CD14-positive monocyte (primary cell): ENCODE measurements around the gene NTRK3. TPM values are rescaled to one million over a fixed set of nuclear protein-coding genes. Genes with fewer than 3 reads are reported as not detected.

ENCODE experiments used
- DNase-seq, 3 donors: peaks; one replicate each; pipeline ENCODE4 v3.0.0-alpha.2; 2011 to 2022
- H2AFZ ChIP-seq: 2 replicates; pipeline ENCODE4 v1.6.0; 2012; ENCODE audit warnings: mild to moderate bottlenecking, low read depth, low read length, inconsistent platforms; ENCODE audit not compliant: insufficient read depth, poor library complexity, severe bottlenecking
- H3K27ac ChIP-seq, 2 donors: 1 replicate in 1 of 2; 2 replicates in 1 of 2; pipeline ENCODE4 v1.5.1; 2012 to 2013; ENCODE audit warnings: low read length in 2 of 2, control low read depth in 1 of 2, inconsistent platforms in 1 of 2, low read depth in 1 of 2, mild to moderate bottlenecking in 1 of 2
- H3K27me3 ChIP-seq, 2 donors: one replicate each; pipeline versions ENCODE4 v1.6.0 to v1.6.1; 2011 to 2013; ENCODE audit warnings: low read length in 2 of 2; ENCODE audit not compliant: control insufficient read depth in 2 of 2, insufficient read depth in 2 of 2
- H3K36me3 ChIP-seq, 2 donors: replicated peaks in 1 of 2; 1 replicate in 1 of 2; 2 replicates in 1 of 2; pipeline versions ENCODE4 v1.5.1 to v1.6.1; 2012 to 2013; ENCODE audit warnings: low read length in 2 of 2, control low read depth in 1 of 2, inconsistent platforms in 1 of 2, mild to moderate bottlenecking in 1 of 2; ENCODE audit not compliant: insufficient read depth in 2 of 2, control insufficient read depth in 1 of 2
- H3K4me1 ChIP-seq, 2 donors: 1 replicate in 1 of 2; 2 replicates in 1 of 2; pipeline versions ENCODE4 v1.5.1 to v1.6.1; 2012 to 2013; ENCODE audit warnings: low read length in 2 of 2, control low read depth in 1 of 2, inconsistent platforms in 1 of 2, mild to moderate bottlenecking in 1 of 2, moderate library complexity in 1 of 2; ENCODE audit not compliant: insufficient read depth in 2 of 2, control insufficient read depth in 1 of 2
- H3K4me2 ChIP-seq: replicated peaks from 2 replicates; pipeline ENCODE3; 2012; ENCODE audit warnings: low read length, moderate library complexity, mild to moderate bottlenecking; ENCODE audit not compliant: poor library complexity, severe bottlenecking; ENCODE audit errors: extremely low read depth
- H3K4me3 ChIP-seq, 3 experiments: fragments of 200-600 bp in 1 of 3; sonication (generic) in 1 of 3; replicated peaks in 1 of 3; 1 replicate in 2 of 3; 2 replicates in 1 of 3; pipeline ENCODE4 v1.5.1; 2011 to 2013; ENCODE audit warnings: low read length in 3 of 3, mild to moderate bottlenecking in 3 of 3, control low read depth in 2 of 3, low read depth in 2 of 3, inconsistent platforms in 1 of 3, moderate library complexity in 1 of 3
- H3K79me2 ChIP-seq: 2 replicates; pipeline ENCODE4 v1.6.0; 2012; ENCODE audit warnings: mild to moderate bottlenecking, control low read depth, inconsistent platforms, low read length, moderate library complexity; ENCODE audit not compliant: insufficient read depth
- H3K9ac ChIP-seq: 2 replicates; pipeline ENCODE4 v1.6.0; 2017; ENCODE audit warnings: low read length, mild to moderate bottlenecking; ENCODE audit not compliant: insufficient read depth, poor library complexity, severe bottlenecking
- H3K9me3 ChIP-seq, 2 donors: replicated peaks in 1 of 2; 1 replicate in 1 of 2; 2 replicates in 1 of 2; pipeline versions ENCODE4 v1.5.1 to v1.6.1; 2012 to 2013; ENCODE audit warnings: low read length in 2 of 2, control low read depth in 1 of 2; ENCODE audit not compliant: control insufficient read depth in 1 of 2, insufficient read depth in 1 of 2
- H4K20me1 ChIP-seq: 2 replicates; pipeline ENCODE4 v1.6.0; 2012; ENCODE audit warnings: mild to moderate bottlenecking, low read length, control low read depth, moderate library complexity; ENCODE audit not compliant: insufficient read depth
- H3K27ac Mint-ChIP-seq, 7 donors: one replicate each; pipeline ENCODE4 v1.8.0; 2020; ENCODE audit warnings: mild to moderate bottlenecking in 7 of 7, mixed read lengths in 7 of 7, moderate library complexity in 6 of 7, inconsistent platforms in 2 of 7
- H3K27me3 Mint-ChIP-seq, 3 donors: one replicate each; pipeline ENCODE4 v1.8.0; 2021 to 2022; ENCODE audit warnings: low read depth in 3 of 3, mild to moderate bottlenecking in 3 of 3, mixed read lengths in 3 of 3, moderate library complexity in 3 of 3, inconsistent platforms in 1 of 3
- H3K36me3 Mint-ChIP-seq, 2 donors: one replicate each; pipeline ENCODE4 v1.8.0; 2020; ENCODE audit warnings: mixed read lengths in 2 of 2, inconsistent platforms in 1 of 2, mild to moderate bottlenecking in 1 of 2
- H3K4me1 Mint-ChIP-seq: one replicate; pipeline ENCODE4 v1.8.0; 2020; ENCODE audit warnings: mild to moderate bottlenecking, mixed read lengths
- H3K4me3 Mint-ChIP-seq, 2 donors: one replicate each; pipeline ENCODE4 v1.8.0; 2020; ENCODE audit warnings: mild to moderate bottlenecking in 2 of 2, mixed read lengths in 2 of 2, moderate library complexity in 1 of 2
- H3K9me3 Mint-ChIP-seq, 7 donors: one replicate each; pipeline ENCODE4 v1.8.0; 2020 to 2022; ENCODE audit warnings: mixed read lengths in 7 of 7, mild to moderate bottlenecking in 6 of 7, moderate library complexity in 6 of 7, inconsistent platforms in 2 of 7
- WGBS: methylation state at CpG from one replicate; pipeline ENCODE4 v1.1.5; 2013; ENCODE audit warnings: missing lambda C conversion rate; ENCODE audit not compliant: insufficient coverage; 5-methylcytosine and 5-hydroxymethylcytosine counted together
- intact Hi-C, 2 donors: fragments of 100-400 bp; cut with micrococcal nuclease; formaldehyde crosslinking; loops; one replicate each; pipeline versions ENCODE4 v1.15.0 to v1.15.1; 2023
- polyA plus RNA-seq, 3 donors: library from polyadenylated mRNA; depleted of rRNA in 1 of 3; unstranded in 2 of 3; stranded (reverse) in 1 of 3; fragments of 300-500 nt in 2 of 3; fragments of >200 nt in 1 of 3; fragmentation: Illumina TruSeq in 2 of 3; gene quantifications; 1 replicate in 2 of 3; 2 replicates in 1 of 3; pipeline ENCODE4 v1.2.3, GENCODE V29; 2012 to 2021
- TF ChIP-seq, protein P1 (sequence below): fragments of 200-600 bp; IDR thresholded peaks from one replicate; pipeline ENCODE4 v1.8.0; 2022; ENCODE audit warnings: antibody characterized with exemption, mild to moderate bottlenecking

NTRK3 gene
- polyA plus RNA-seq, 3 donors: not detected

DNA sequence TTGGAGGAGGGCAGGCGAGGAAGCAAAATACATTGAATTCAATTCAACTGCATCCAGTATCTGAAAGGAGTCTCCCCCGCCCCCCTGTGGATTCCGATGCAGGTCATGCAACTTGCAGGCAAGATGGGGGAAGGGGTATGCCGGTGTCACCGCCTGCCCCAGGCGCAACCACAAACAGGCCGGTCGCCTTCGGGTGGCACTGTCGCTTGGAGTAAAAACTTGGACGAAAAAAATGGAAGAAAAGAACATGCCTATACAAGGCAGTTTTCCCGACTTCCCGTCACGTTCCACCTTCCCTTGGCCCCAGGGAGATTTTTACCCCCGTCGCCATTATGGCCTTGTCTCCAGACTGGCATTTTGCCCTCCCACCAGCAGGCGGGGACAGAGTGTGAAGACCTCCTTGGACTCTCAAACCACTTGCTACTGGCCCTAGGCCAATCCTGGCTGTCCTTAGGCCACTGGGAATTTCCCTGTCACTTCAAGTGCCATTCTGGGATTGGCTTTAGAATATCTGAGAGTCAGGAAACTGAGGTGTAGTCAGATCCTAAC lies 1.6 kb upstream of the NTRK3 start:
- TF ChIP-seq, protein P1, sequence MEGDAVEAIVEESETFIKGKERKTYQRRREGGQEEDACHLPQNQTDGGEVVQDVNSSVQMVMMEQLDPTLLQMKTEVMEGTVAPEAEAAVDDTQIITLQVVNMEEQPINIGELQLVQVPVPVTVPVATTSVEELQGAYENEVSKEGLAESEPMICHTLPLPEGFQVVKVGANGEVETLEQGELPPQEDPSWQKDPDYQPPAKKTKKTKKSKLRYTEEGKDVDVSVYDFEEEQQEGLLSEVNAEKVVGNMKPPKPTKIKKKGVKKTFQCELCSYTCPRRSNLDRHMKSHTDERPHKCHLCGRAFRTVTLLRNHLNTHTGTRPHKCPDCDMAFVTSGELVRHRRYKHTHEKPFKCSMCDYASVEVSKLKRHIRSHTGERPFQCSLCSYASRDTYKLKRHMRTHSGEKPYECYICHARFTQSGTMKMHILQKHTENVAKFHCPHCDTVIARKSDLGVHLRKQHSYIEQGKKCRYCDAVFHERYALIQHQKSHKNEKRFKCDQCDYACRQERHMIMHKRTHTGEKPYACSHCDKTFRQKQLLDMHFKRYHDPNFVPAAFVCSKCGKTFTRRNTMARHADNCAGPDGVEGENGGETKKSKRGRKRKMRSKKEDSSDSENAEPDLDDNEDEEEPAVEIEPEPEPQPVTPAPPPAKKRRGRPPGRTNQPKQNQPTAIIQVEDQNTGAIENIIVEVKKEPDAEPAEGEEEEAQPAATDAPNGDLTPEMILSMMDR: no peak
- no peak overlapping the region for H3K4me3 ChIP-seq
- no peak overlapping the region for H3K27ac Mint-ChIP-seq

DNA sequence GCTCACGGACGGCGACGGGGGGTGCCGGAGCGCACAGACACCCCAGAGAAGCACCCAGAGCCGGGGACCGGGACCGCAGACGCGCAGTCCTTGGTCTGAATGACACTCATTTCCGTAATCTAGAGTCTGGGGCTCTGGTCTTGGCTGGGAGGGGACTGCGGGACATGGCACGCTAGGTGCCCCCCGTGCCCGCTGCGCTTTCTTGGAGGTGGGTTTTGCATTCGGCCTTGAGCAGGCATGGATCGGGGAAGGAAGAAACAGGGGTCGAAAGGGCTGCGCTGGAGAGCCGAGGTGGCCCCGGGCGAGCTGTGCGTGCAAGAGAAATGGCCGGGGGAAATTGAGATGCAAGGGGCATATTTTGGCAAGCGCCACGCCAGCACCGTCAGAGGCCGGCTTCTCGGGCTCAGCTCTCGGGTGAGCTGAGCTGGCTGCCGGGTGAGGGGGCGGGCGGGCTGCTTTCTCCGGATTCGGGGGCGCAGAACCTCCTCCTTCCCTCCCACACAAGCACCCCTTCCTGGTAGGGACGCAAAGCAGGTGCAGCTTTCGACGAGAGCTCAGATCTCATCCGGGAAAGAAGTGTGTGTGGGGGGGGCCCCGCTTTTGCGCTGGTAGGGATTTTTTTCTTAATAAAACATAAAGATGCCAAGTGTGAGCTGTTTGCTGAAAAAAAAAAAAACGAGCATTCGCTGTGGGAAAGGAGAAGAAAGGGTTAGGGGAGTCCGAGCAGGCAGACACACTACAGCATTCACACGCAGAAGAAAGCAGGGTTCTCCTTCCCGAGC lies 963 bp upstream of the NTRK3 start:
- Mint-ChIP-seq H3K4me1 (peaks cover 12% of the 10 kb centered on the region), H3K4me3 (peak overlapping the region; percentile 58 to 89), H3K27ac (no peak overlapping the region), H3K36me3 (peaks cover 0 to 5% of the 10 kb centered on the region in 2 donors), H3K27me3 (peaks cover 66 to 80% (median 79%) of the 10 kb centered on the region in 3 donors), H3K9me3 (peaks cover 0 to 22% (median 11%) of the 10 kb centered on the region in 7 donors)
- intact Hi-C loops: no loop called here
- H3K4me1 ChIP-seq: no peaks in the 10 kb centered on the region
- no peak overlapping the region for H3K27ac ChIP-seq
- no peak overlapping the region for H3K4me2 ChIP-seq
- no peak overlapping the region for H3K4me3 ChIP-seq
- H2AFZ ChIP-seq: no peak overlapping the region
- H3K9me3 ChIP-seq: peaks cover 0 to 20% of the 10 kb centered on the region in 2 donors
- H3K9ac ChIP-seq: no peak overlapping the region
- no peaks in the 10 kb centered on the region for H3K36me3 ChIP-seq
- 0% methylated on average over 31 of the region's 49 CpGs for WGBS
- H4K20me1 ChIP-seq: no peaks in the 10 kb centered on the region
- TF ChIP-seq, protein P1: no peak
- peaks cover 25 to 65% of the 10 kb centered on the region in 2 donors for H3K27me3 ChIP-seq
- no peaks in the 10 kb centered on the region for H3K79me2 ChIP-seq
- no peak for DNase-seq

More for the DNA sequence above, 1.6 kb upstream of the NTRK3 start:
- Mint-ChIP-seq H3K9me3 (peaks cover 0 to 22% (median 11%) of the 10 kb centered on the region in 7 donors), H3K36me3 (peaks cover 0 to 5% of the 10 kb centered on the region in 2 donors), H3K27me3 (peaks cover 64 to 76% (median 74%) of the 10 kb centered on the region in 3 donors), H3K4me3 (peak overlapping the region in 1 of 2 donors; percentile 89), H3K4me1 (peaks cover 12% of the 10 kb centered on the region)
- H4K20me1 ChIP-seq: no peaks in the 10 kb centered on the region
- no peaks in the 10 kb centered on the region for H3K4me1 ChIP-seq
- H3K36me3 ChIP-seq: no peaks in the 10 kb centered on the region
- intact Hi-C loops: no loop called here
- no peak overlapping the region for H3K9ac ChIP-seq
- no peaks in the 10 kb centered on the region for H3K79me2 ChIP-seq
- no peak for DNase-seq
- H3K4me2 ChIP-seq: no peak overlapping the region
- H2AFZ ChIP-seq: no peak overlapping the region
- H3K27me3 ChIP-seq: peaks cover 25 to 64% of the 10 kb centered on the region in 2 donors
- peaks cover 0 to 20% of the 10 kb centered on the region in 2 donors for H3K9me3 ChIP-seq
- no peak overlapping the region for H3K27ac ChIP-seq
- WGBS: 11% methylated on average over 12 of the region's 17 CpGs
